Measurements from ENCODE around the gene MMP11.

MMP11 gene

GRCh38 chr22:23803001-23803819 is 30.6 kb downstream of the MMP11 start:
- no peak for DNase-seq

GRCh38 chr22:23804781-23805291 is 32.2 kb downstream of the MMP11 start:
- DNase-seq: no peak

GRCh38 chr22:23806837-23807236 is 34.2 kb downstream of the MMP11 start:
- no peak for DNase-seq

- no peak for DNase-seq
Observed at GRCh38 chr22:23812378-23812777, 39.7 kb downstream of the MMP11 start.

- no peak for DNase-seq
Observed at GRCh38 chr22:23815541-23816155, 43.0 kb downstream of the MMP11 start.

DNA sequence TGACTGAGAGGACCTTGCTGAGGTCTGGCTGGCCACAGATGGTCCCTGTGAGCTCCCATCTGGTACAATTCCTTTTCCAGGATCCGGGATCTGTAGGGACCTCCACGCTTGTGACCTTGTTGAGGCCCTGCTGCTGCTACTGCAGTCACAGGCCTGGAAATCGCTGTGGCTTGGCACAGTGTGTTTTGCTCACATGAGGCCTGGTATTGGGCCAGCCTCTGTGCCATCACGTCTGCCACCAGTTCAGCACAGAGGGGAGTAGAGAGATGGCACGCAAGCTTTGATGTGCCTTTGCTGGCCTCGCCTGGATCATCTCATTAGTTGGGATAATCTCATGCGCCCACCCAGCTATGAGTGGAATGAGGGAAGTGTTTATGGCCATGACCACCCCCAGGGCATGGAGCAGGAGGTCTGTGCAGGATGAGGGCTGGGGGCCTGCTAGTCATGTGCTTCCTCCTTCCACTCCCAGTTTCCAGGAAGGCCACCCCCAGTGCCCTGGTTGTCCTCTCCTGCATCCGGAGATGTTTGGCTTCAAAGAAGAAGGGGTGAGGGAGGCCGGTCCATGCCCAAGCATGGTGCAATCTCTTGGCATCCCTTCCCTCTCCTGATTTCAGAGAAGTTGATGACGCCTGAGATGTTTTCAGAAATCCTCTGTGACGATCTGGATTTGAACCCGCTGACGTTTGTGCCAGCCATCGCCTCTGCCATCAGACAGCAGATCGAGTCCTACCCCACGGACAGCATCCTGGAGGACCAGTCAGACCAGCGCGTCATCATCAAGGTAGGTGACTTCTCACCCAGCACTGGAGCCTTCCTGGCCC is 43.7 kb downstream of the MMP11 start:
- no peak for DNase-seq

- DNase-seq: no peak
Observed at GRCh38 chr22:23817146-23817545, 44.5 kb downstream of the MMP11 start.

DNA sequence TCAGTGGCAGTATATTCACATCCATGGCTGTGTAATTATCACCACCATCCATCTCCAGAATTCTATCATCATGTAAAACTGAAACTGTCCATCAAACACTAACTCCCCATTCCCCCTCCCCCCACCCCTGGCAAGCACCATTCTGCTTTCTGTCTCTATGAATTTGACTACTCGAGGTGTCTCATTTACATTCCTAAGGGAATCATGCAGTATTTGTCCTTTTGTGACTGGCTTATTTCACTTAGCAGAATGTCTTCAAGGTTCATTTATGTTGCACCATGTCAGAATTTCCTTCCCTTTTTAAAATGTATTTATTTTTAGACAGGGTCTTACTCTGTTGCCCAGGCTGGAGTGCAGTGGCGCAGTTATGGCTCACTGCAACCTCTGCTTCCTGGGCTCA is 45.9 kb downstream of the MMP11 start:
- no peak for DNase-seq

DNA sequence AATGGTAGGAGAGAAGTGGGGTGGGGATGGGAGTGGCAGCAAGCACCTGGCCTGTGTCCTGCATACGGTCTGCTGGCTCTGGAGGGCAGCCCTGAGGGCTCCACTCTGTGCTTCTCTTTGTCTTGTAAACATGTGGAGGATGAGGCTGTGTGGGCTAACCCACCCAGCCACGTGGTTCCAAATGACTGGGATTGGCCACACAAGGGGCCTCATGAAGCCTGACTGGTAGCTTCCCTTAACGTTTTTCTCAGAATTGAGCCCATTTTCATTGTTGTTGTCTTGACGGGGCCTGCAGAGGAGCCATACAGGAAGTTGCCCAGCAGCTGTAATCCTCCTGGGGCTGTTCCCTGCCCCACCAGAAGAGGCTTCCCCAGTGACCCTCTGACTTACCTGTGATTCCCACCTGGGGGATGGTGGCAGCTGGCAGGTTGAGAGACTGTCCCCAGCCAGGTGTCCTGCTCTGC is 48.1 kb downstream of the MMP11 start:
- no peak for DNase-seq

DNA sequence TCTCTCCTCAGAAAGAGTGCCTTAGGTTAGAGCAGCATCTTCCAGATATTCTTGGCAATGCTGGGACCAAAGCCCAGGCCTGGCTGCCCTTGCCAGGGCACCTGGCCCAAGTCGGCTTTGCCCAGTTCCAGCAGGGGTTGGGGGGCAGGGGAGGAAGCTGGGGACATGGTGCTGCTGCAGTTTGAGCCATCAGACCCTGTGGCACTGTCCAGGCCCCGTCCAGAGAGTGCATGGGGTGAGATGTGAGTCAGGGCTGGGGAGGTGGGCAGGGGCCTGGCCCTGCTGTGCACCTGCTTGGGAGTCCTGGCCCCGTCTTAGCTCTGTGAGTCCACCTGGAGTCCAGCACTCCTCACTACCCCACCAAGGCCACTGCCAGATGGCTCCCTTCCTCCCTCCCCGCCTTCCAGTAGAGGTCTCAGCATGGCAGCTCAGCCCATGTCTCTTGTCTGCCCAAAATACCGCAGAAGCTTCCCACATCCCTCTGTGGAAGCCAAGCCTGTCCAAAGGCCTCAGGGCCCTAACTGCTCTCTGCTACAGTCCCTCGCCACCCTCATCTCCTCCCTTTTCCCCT is 49.5 kb downstream of the MMP11 start:
- DNase-seq: no peak

GRCh38 chr22:23823331-23823791 is 50.7 kb downstream of the MMP11 start:
- no peak for DNase-seq

- DNase-seq: no peak
Observed at GRCh38 chr22:23824476-23825245, 52.0 kb downstream of the MMP11 start.

DNA sequence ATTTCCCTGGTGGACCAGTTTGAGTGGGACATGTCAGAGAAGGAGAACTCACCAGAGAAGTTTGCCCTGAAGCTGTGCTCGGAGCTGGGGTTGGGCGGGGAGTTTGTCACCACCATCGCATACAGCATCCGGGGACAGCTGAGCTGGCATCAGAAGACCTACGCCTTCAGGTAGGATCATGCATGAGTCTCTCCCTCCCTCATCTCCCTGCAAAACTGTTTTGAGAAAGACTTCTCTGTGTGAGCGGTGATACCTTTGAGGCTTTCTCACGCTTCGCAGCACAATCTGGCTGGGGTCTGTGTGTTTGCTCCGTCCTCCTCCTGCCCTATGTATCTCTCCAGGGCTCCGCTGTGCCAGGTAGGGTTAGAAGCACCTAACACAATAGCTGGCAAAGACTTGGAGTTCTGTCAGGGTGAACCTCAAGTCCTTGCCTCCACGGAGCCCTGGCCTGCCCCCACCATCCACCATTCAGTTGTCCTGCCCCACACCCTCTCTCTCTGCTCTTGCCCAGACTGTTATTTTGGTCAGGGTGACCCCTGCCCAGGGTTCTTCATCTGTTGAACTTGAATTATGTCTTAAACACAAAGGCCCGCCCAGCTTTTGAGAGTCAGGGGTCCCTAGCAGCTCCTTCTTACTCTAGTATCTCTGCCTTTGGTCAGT is 52.7 kb downstream of the MMP11 start:
- DNase-seq: no peak

GRCh38 chr22:23826510-23827350 is 54.1 kb downstream of the MMP11 start:
- DNase-seq: no peak

DNA sequence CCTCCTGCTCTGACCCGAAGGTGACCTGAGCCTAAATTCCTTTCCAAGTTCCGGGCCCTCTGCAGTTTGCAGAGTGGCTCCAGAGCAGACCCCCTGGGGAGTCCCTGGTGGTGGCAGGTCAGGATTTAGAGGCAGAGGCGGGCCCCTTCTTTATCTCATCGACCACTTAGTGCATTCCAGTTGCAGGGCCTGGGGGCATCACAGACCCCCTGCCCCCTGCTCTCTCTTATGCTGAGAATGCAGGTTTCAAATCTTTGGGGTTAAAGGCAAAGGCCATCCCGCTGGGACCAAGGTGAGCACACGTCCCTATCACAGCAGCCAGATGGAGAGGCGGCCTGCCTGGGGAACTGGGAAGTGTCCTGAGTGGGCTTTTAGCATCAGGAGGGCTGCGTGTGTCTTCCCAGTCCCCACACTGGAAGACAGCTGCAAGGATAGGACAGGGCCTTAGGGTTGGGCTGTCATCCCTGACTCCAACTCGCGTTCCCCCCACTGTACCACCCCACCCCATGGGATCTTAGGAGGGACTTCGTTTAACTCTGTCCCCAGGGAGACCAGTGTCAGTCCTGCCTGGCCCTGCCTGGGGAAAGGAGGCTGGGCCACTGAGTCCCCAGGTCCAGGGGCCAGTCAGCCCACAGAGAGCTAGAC is 54.8 kb downstream of the MMP11 start:
- no peak for DNase-seq

- DNase-seq: no peak
Observed at GRCh38 chr22:23828800-23829680, 56.4 kb downstream of the MMP11 start.

GRCh38 chr22:23829845-23830372 is 57.3 kb downstream of the MMP11 start:
- DNase-seq: no peak

DNA sequence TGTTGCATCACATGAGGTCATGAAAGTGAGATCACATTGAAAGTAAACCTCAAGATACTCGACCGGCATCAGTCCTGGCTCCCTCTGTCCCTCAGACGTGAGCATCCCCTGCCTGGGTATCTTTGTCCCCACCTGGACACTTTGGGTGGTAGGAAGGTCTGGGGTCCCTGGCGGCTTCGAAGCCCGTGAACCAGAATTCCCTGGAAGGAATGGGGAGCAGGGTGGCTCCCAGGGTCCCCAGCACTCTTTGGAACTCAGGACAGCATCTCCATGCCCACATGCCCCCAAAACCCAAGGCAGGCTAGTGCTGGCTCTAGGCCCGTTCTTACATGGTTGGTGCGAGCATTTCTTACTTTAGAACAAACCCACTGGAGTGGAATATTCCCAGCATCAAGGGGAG is 58.6 kb downstream of the MMP11 start:
- DNase-seq: no peak

DNA sequence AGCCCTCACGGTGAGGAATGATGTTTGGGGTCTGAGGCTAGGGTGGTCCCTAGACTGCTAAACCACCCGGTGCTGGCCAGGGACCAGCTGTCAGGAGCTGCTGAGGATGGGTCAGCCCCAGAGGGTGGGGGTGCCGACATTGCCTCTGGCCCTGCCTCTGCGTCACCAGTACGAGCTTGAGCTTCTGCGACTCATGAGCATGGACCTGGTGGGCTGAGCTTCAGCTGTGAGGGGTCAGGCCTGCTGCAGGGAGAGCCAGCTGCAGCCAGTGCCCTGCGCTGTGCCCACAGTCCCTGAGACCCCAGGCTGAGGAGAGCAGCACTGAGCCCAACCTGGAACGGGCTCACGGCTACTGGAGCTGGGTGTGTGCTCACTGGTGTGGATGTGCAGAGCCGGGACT is 59.1 kb downstream of the MMP11 start:
- no peak for DNase-seq

Data from activated effector memory CD4-positive, alpha-beta T cell treated with Interleukin-2 at 50 U/mL for 16 hours (primary cell).